HEK293 (cell line): ENCODE results near the gene ARSB.

Experiments used
- CTCF ChIA-PET: fragments of 350-600 bp; formaldehyde crosslinking; extraction: SDS; loops from one replicate; lab custom pipeline; 2021; ENCODE audit warnings: antibody characterized with exemption; lab: Yijun Ruan, JAX
- POLR2A ChIA-PET: fragments of 300-600 bp; formaldehyde crosslinking; extraction: SDS; loops from one replicate; lab custom pipeline; 2020; ENCODE audit warnings: antibody characterized with exemption, inconsistent platforms; lab: Yijun Ruan, JAX
- H3K27ac ChIP-seq: fragments of 200-500 bp; sonication (Bioruptor generic); 2 replicates; pipeline ENCODE4 v1.5.1; 2014; ENCODE audit warnings: low read depth, low read length, control low read depth, inconsistent platforms; ENCODE audit errors: extremely low read depth
- H3K36me3 ChIP-seq, 2 experiments: fragments of 200-500 bp in 1 of 2; sonication (Bioruptor generic) in 1 of 2; 1 replicate in 1 of 2; 2 replicates in 1 of 2; pipeline ENCODE4 v1.5.1; 2014 to 2017; ENCODE audit warnings: inconsistent platforms in 2 of 2, low read length in 2 of 2; ENCODE audit not compliant: control insufficient read depth in 2 of 2, insufficient read depth in 1 of 2
- H3K4me1 ChIP-seq: fragments of 200-500 bp; sonication (Bioruptor generic); 2 replicates; pipeline ENCODE4 v1.5.1; 2014; ENCODE audit warnings: mild to moderate bottlenecking, low read length, inconsistent platforms; ENCODE audit not compliant: control insufficient read depth, insufficient read depth
- H3K4me3 ChIP-seq: 2 replicates; pipeline ENCODE4 v1.5.1; 2011; ENCODE audit warnings: low read depth, mild to moderate bottlenecking, control low read depth, low read length, moderate library complexity
- H3K9me3 ChIP-seq: fragments of 200-500 bp; sonication (Bioruptor generic); 2 replicates; pipeline ENCODE4 v1.5.1; 2014; ENCODE audit warnings: low read depth, low read length, inconsistent platforms; ENCODE audit not compliant: control insufficient read depth, insufficient read depth
- BCL6B ChIP-seq: fragments of 450-650 bp; formaldehyde crosslinking; IDR thresholded peaks from 2 replicates; pipeline ENCODE4 v1.5.1; 2017; ENCODE audit warnings: missing biosample characterization, missing genetic modification characterization
- PRDM2 ChIP-seq: fragments of 450-650 bp; formaldehyde crosslinking; IDR thresholded peaks from 2 replicates; pipeline ENCODE4 v1.5.1; 2016; ENCODE audit warnings: missing biosample characterization, missing genetic modification characterization, borderline replicate concordance
- PRDM6 ChIP-seq: fragments of 450-650 bp; formaldehyde crosslinking; IDR thresholded peaks from 2 replicates; pipeline ENCODE4 v1.5.1; 2017; ENCODE audit warnings: missing biosample characterization, missing genetic modification characterization
- SP7 ChIP-seq: fragments of 450-650 bp; formaldehyde crosslinking; IDR thresholded peaks from 2 replicates; pipeline ENCODE4 v1.5.1; 2016; ENCODE audit warnings: missing biosample characterization, missing genetic modification characterization
- ZBTB1 ChIP-seq: fragments of 450-650 bp; formaldehyde crosslinking; IDR thresholded peaks from 2 replicates; pipeline ENCODE4 v1.5.1; 2016; ENCODE audit warnings: missing biosample characterization, missing genetic modification characterization
- ZBTB49 ChIP-seq: fragments of 450-650 bp; formaldehyde crosslinking; IDR thresholded peaks from 2 replicates; pipeline ENCODE4 v1.5.1; 2016; ENCODE audit warnings: missing biosample characterization, missing genetic modification characterization, low read depth
- ZNF133 ChIP-seq: fragments of 450-650 bp; formaldehyde crosslinking; IDR thresholded peaks from 2 replicates; pipeline ENCODE4 v1.5.1; 2016; ENCODE audit warnings: missing biosample characterization, missing genetic modification characterization
- ZNF214 ChIP-seq: fragments of 450-650 bp; formaldehyde crosslinking; IDR thresholded peaks from 2 replicates; pipeline ENCODE4 v1.5.1; 2017; ENCODE audit warnings: missing biosample characterization, mild to moderate bottlenecking, missing genetic modification characterization, borderline replicate concordance
- ZNF341 ChIP-seq: fragments of 450-650 bp; formaldehyde crosslinking; IDR thresholded peaks from 2 replicates; pipeline ENCODE4; 2016; ENCODE audit warnings: low read depth, missing biosample characterization, missing genetic modification characterization
- ZNF433 ChIP-seq: fragments of 450-650 bp; formaldehyde crosslinking; IDR thresholded peaks from 2 replicates; pipeline ENCODE4 v1.5.1; 2016; ENCODE audit warnings: missing biosample characterization, missing genetic modification characterization, low read depth
- ZNF529 ChIP-seq: fragments of 450-650 bp; formaldehyde crosslinking; IDR thresholded peaks from 2 replicates; pipeline ENCODE4 v1.5.1; 2017; ENCODE audit warnings: missing genetic modification characterization, missing biosample characterization; ENCODE audit not compliant: insufficient replicate concordance
- ZNF548 ChIP-seq: fragments of 450-650 bp; formaldehyde crosslinking; IDR thresholded peaks from 2 replicates; pipeline ENCODE4 v1.5.1; 2016; ENCODE audit warnings: missing biosample characterization, missing genetic modification characterization
- ZNF621 ChIP-seq: fragments of 450-650 bp; formaldehyde crosslinking; IDR thresholded peaks from 2 replicates; pipeline ENCODE4 v1.5.1; 2017; ENCODE audit warnings: missing biosample characterization, missing genetic modification characterization
- ZNF623 ChIP-seq: fragments of 450-650 bp; formaldehyde crosslinking; IDR thresholded peaks from 2 replicates; pipeline ENCODE4 v1.5.1; 2016; ENCODE audit warnings: missing biosample characterization, missing genetic modification characterization
- TF ChIP-seq, protein P1 (sequence below): fragments of 450-650 bp; IDR thresholded peaks from 2 replicates; pipeline ENCODE4 v1.5.1; 2018; ENCODE audit warnings: missing biosample characterization, mild to moderate bottlenecking, missing genetic modification characterization
- TF ChIP-seq, protein P2 (sequence below): fragments of 450-650 bp; formaldehyde crosslinking; conservative IDR thresholded peaks from 2 replicates; pipeline ENCODE4 v1.5.1; 2016; ENCODE audit warnings: low read depth, missing biosample characterization, missing genetic modification characterization

The ARSB gene

DNA sequence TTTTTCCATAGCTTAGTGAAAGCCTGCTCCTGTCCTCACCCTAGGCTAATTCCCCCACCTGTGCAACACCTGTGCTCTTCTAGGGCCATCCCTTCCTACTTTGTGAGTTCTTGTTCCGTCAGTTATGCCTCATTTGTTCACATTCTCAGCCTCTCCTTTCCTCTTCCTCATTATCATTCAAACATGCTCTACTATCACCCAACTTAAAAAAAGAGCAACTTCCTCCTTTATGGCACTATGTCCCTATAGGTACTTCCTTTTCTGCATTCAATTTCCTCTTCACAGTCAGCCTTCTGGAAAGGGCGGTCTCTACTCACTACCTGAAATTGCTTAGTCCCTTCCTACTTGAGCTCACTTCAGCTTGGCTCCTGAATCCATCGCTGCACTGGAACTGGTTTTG lies 224.7 kb downstream of the ARSB start (continued):
- no peak for TF ChIP-seq PRDM6 (tag by site-specific recombination)

DNA sequence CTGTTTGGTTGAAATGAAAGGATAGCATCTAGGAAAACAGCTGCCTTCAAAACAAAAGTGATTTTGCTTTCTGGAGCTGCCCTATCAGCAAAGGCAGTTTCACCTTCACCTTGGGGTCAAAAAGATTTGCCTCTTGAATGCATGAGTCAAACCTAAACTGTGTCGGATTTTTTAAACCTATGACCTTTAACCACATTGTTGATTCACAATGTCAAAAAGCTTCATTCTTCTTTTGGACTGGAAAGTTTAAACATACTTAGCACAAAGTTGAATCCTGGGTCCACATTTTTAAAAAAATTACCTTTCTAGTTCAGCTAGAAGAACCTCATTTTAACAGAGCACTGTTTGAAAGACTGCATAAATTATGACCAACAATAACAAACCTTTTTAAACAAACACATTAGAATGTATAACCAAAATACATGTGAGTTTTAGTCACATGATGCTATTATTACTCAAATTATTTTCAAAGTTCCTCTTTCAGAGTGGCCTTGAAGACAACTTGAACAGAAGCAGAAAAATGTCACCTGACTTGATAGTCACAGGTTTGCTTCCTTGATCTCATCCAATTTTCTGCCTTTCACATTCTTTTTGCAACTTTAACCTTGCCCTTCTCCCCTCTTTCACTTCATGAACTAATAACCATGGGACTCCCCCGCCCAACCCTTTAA lies 226.8 kb downstream of the ARSB start:
- ChIA-PET CTCF (interaction anchor here (0.6 kb wide), 1 partner anchor 238 kb away, joined by 3 read pairs; no protein-coding TSS in a partner anchor), POLR2A (interaction anchor here (0.7 kb wide), 1 partner anchor 27 kb away, joined by 3 read pairs; no protein-coding TSS in a partner anchor)
- Histone ChIP-seq H3K36me3 (no peaks in the 10 kb centered on the region), H3K4me1 (peaks cover 6% of the 10 kb centered on the region; the same call in 1 of the 2 replicates), H3K4me3 (no peak overlapping the region), H3K27ac (no peak overlapping the region), H3K9me3 (no peaks in the 10 kb centered on the region)
- TF ChIP-seq ZNF621 (tag by site-specific recombination) (no peak), SP7 (tag by site-specific recombination) (no peak), ZNF133 (tag by site-specific recombination) (no peak), ZNF548 (tag by site-specific recombination) (no peak), ZNF623 (tag by site-specific recombination) (no peak), ZNF341 (tag by site-specific recombination) (no peak), ZNF529 (no peak), ZNF433 (tag by site-specific recombination) (no peak), ZBTB49 (no peak), BCL6B (tag by site-specific recombination) (no peak), PRDM2 (tag by site-specific recombination) (no peak), ZNF214 (tag by site-specific recombination) (no peak), ZBTB1 (tag by site-specific recombination) (no peak)
- TF ChIP-seq, protein P1, sequence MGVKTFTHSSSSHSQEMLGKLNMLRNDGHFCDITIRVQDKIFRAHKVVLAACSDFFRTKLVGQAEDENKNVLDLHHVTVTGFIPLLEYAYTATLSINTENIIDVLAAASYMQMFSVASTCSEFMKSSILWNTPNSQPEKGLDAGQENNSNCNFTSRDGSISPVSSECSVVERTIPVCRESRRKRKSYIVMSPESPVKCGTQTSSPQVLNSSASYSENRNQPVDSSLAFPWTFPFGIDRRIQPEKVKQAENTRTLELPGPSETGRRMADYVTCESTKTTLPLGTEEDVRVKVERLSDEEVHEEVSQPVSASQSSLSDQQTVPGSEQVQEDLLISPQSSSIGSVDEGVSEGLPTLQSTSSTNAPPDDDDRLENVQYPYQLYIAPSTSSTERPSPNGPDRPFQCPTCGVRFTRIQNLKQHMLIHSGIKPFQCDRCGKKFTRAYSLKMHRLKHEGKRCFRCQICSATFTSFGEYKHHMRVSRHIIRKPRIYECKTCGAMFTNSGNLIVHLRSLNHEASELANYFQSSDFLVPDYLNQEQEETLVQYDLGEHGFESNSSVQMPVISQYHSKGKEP (tag by site-specific recombination), result no peak
- TF ChIP-seq, protein P2, sequence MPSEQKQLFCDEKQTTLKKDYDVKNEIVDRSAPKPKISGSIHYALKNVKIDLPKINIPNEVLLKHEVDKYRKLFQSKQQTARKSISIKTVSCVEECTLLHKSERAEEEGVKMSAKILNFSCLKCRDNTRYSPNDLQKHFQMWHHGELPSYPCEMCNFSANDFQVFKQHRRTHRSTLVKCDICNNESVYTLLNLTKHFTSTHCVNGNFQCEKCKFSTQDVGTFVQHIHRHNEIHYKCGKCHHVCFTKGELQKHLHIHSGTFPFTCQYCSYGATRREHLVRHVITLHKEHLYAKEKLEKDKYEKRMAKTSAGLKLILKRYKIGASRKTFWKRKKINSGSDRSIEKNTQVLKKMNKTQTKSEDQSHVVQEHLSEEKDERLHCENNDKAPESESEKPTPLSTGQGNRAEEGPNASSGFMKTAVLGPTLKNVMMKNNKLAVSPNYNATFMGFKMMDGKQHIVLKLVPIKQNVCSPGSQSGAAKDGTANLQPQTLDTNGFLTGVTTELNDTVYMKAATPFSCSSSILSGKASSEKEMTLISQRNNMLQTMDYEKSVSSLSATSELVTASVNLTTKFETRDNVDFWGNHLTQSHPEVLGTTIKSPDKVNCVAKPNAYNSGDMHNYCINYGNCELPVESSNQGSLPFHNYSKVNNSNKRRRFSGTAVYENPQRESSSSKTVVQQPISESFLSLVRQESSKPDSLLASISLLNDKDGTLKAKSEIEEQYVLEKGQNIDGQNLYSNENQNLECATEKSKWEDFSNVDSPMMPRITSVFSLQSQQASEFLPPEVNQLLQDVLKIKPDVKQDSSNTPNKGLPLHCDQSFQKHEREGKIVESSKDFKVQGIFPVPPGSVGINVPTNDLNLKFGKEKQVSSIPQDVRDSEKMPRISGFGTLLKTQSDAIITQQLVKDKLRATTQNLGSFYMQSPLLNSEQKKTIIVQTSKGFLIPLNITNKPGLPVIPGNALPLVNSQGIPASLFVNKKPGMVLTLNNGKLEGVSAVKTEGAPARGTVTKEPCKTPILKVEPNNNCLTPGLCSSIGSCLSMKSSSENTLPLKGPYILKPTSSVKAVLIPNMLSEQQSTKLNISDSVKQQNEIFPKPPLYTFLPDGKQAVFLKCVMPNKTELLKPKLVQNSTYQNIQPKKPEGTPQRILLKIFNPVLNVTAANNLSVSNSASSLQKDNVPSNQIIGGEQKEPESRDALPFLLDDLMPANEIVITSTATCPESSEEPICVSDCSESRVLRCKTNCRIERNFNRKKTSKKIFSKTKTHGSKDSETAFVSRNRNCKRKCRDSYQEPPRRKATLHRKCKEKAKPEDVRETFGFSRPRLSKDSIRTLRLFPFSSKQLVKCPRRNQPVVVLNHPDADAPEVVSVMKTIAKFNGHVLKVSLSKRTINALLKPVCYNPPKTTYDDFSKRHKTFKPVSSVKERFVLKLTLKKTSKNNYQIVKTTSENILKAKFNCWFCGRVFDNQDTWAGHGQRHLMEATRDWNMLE (tag by site-specific recombination), result no peak
